ENCODE measurements around the gene CD69. TPM values are rescaled to one million over a fixed set of nuclear protein-coding genes. Genes with fewer than 3 reads are reported as not detected.
A peak's percentile ranks its signal among the peaks of the same experiment; 100 is the strongest.

Gene CD69
- total and polyA plus RNA-seq, 2 donors = 90.9 to 222 TPM

DNA sequence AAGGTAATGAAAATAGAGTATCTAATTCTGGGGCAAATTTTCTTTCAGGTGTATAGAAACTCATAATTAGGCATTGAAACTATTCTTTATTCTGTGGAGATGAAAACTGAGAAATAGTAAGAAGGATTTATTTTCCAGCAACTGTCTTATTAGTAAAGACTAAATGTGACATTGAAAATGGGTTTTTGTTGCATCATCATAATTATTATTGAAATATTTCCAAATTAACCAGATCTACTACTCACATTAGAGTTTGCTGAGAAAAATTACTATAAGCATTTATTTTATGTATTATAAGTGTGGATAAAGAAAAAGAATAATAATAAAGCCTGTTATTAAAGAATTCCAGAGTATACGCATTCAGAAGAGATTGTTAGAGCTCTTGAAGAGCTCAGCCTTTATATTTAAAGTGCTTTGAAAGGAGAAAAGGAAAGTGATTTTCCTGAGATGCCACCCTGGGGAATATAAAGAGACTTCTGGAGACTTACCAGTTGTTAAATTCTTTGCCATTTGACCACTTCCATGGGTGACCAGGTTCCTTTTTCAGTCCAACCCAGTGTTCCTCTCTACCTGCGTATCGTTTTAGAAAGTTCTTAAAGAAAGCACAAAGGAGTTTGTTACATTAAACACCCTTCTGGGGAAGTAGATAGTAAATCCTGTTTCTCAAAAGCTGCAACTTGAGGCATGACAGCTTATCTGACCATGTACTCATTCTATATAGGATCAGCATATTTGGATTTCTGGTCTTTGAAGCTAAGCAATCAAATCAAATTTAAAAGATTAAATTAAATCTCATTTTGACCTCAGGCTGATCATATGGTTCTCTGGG lies 6.4 kb downstream of the CD69 start:
- H3K4me3 ChIP-seq (ENCODE audit: low read length in 2 of 2) = peak overlapping the region in 1 of 2 donors; percentile 23
- H3K36me3 ChIP-seq (ENCODE audit: control insufficient read depth in 2 of 2, insufficient read depth in 2 of 2, low read length in 1 of 2) = peaks cover 9 to 34% of the 10 kb centered on the region in 2 donors
- H3K9me3 ChIP-seq (ENCODE audit: control insufficient read depth in 2 of 2, insufficient read depth in 1 of 2, low read length in 1 of 2) = no peaks in the 10 kb centered on the region
- no peak for DNase-seq (ENCODE audit: low read depth in 6 of 9, low spot score in 9 of 9)
- no peaks in the 10 kb centered on the region for H3K27me3 ChIP-seq (ENCODE audit: control insufficient read depth in 2 of 2, insufficient read depth in 1 of 2, low read length in 1 of 2)
- peaks cover 5% of the 10 kb centered on the region in 2 donors for H3K4me1 ChIP-seq (ENCODE audit: control insufficient read depth in 2 of 2, insufficient read depth in 2 of 2, low read length in 2 of 2)
- 92% methylated on average over 3 of the region's 3 CpGs for WGBS
- no peak overlapping the region for H3K27ac ChIP-seq (ENCODE audit: low read depth in 1 of 2, low read length in 1 of 2)

DNA sequence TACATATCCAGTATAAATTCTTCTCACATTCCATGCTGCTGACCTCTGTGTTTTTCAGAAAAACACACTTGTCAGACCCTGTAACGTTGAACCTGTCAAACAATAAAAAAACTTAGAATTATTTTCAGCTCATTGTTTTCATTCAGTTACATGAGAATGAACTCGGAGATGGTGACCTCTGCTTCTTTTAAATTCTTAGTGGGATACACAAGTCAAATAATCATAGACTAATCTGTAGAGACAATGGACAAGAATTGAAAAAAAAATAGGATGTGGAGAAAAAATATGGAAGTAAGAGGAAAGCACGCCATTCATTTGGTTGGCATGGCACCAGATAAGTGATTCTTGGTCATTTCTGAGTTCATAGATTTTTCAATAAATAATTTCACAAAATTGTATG lies 7.2 kb downstream of the CD69 start:
- Histone ChIP-seq H3K4me1 (ENCODE audit: control insufficient read depth in 2 of 2, insufficient read depth in 2 of 2, low read length in 2 of 2) (peaks cover 5% of the 10 kb centered on the region in 2 donors), H3K27me3 (ENCODE audit: control insufficient read depth in 2 of 2, insufficient read depth in 1 of 2, low read length in 1 of 2) (no peaks in the 10 kb centered on the region), H3K4me3 (ENCODE audit: low read length in 2 of 2) (no peak overlapping the region), H3K27ac (ENCODE audit: low read depth in 1 of 2, low read length in 1 of 2) (no peak overlapping the region), H3K36me3 (ENCODE audit: control insufficient read depth in 2 of 2, insufficient read depth in 2 of 2, low read length in 1 of 2) (peaks cover 9 to 34% of the 10 kb centered on the region in 2 donors), H3K9me3 (ENCODE audit: control insufficient read depth in 2 of 2, insufficient read depth in 1 of 2, low read length in 1 of 2) (no peaks in the 10 kb centered on the region)
- no peak for DNase-seq (ENCODE audit: low read depth in 6 of 9, low spot score in 9 of 9)
- WGBS = 95% methylated on average over 3 of the region's 3 CpGs

DNA sequence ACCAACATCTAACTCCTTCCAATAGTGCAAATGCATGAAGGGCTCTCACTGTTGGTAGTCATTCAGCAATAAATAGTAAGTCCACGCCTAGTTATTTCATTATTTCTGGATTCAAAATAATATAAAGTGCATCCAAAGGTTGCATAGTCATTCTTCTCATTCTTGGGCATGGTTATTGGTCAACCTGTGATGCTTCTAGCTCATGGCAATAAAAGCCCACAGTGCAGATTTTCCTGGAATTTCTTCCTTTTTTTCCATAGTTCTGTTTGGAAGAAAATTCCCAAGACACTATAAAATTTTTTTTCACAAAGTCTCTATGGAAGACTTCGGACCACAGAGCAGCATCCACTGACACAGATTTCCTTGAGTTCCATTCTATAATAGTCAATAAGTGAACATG lies 7.6 kb downstream of the CD69 start:
- no peak overlapping the region for H3K4me3 ChIP-seq (ENCODE audit: low read length in 2 of 2)
- peaks cover 5% of the 10 kb centered on the region in 2 donors for H3K4me1 ChIP-seq (ENCODE audit: control insufficient read depth in 2 of 2, insufficient read depth in 2 of 2, low read length in 2 of 2)
- H3K27me3 ChIP-seq (ENCODE audit: control insufficient read depth in 2 of 2, insufficient read depth in 1 of 2, low read length in 1 of 2) = no peaks in the 10 kb centered on the region
- no peak for DNase-seq (ENCODE audit: low read depth in 6 of 9, low spot score in 9 of 9)
- no peaks in the 10 kb centered on the region for H3K9me3 ChIP-seq (ENCODE audit: control insufficient read depth in 2 of 2, insufficient read depth in 1 of 2, low read length in 1 of 2)
- 94% methylated on average over 2 of the region's 2 CpGs for WGBS
- no peak overlapping the region for H3K27ac ChIP-seq (ENCODE audit: low read depth in 1 of 2, low read length in 1 of 2)
- H3K36me3 ChIP-seq (ENCODE audit: control insufficient read depth in 2 of 2, insufficient read depth in 2 of 2, low read length in 1 of 2) = peaks cover 9 to 34% of the 10 kb centered on the region in 2 donors

DNA sequence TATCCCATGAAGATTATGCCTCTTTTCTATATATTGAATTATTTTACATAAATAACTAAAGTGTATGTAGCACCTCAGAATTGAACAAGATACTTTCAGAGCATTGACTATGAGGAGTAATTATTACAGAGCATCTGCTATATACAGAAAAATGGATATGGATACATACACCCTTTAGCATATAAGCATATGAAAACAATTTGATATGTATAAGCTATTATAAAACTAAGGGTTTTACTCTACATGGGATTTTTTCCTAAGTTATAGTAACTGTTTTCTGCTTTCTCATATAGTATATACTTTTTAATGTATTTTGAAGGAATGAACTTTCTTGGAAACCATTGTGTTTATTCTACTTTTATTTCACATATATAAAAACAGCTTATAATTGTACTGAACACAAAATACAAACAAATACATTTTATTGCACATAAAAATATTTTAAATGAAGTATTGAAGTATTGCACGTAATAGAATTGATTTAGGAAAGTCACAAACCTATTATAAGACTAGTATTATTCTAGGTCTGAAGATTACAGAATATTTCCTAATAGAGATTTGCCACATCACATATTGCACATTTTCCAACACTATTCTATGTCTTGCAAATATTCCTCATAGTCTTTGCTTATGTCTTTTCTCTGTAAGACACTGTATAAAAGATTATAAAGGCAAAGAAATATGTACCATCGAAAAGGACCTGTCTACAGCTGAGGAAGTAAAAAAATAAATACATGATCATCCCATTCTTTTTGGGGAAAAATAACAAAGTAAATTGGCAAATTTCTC lies 8.4 kb downstream of the CD69 start:
- Histone ChIP-seq H3K36me3 (ENCODE audit: control insufficient read depth in 2 of 2, insufficient read depth in 2 of 2, low read length in 1 of 2) (peaks cover 9 to 34% of the 10 kb centered on the region in 2 donors), H3K27ac (ENCODE audit: low read depth in 1 of 2, low read length in 1 of 2) (no peak overlapping the region)
- 95% methylated on average over 2 of the region's 2 CpGs for WGBS

DNA sequence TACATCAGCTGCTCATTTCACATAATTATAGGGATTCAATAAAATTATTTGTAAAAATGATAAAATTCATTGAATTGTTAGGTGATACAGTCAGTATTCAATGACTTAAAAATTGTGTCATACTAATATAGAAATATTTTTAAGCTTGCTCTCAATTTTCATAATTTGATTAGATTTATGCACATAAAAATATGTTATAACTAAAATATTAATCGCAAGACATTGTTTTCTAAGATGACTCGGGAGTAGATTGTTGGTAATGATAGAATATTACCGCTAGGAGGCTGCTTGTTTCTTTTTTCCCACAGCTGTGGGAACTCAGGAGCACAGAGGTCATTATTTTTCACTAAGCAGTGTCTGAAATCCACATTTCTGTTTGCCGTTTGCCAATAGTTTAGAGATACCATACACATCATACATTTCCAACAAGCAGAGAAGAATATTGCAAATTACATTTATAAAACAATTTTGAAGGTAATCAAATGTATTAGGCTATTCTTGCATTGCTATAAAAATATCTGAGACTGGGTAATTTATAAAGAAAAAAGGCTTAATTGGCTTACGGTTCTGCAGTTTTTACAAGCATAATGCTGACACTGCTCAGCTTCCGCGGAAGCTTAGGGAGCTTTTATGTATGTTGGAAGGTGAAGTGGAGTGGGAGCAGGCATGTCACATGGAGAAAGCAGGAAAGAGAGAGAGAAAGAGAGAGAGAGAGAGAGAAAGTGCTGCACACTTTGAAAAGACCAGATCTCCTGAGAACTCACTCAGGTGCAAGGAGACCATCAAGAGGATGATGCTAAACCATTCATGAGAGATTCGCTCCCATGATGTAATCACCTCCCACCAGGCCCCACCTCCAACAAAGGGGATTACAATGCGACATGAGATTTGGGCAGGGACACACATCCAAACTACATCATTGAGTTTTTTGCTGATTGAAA lies 9.2 kb downstream of the CD69 start:
- Histone ChIP-seq H3K9me3 (ENCODE audit: control insufficient read depth in 2 of 2, insufficient read depth in 1 of 2, low read length in 1 of 2) (no peaks in the 10 kb centered on the region), H3K4me1 (ENCODE audit: control insufficient read depth in 2 of 2, insufficient read depth in 2 of 2, low read length in 2 of 2) (peaks cover 2 to 5% of the 10 kb centered on the region in 2 donors), H3K4me3 (ENCODE audit: low read length in 2 of 2) (no peak overlapping the region), H3K36me3 (ENCODE audit: control insufficient read depth in 2 of 2, insufficient read depth in 2 of 2, low read length in 1 of 2) (peaks cover 9 to 34% of the 10 kb centered on the region in 2 donors), H3K27me3 (ENCODE audit: control insufficient read depth in 2 of 2, insufficient read depth in 1 of 2, low read length in 1 of 2) (no peaks in the 10 kb centered on the region), H3K27ac (ENCODE audit: low read depth in 1 of 2, low read length in 1 of 2) (peak overlapping the region in 1 of 2 donors; percentile 65)
- 51% methylated on average over 9 of the region's 9 CpGs for WGBS
- peak in 2 of 9 donors; percentile 26 to 45 for DNase-seq (ENCODE audit: low read depth in 6 of 9, low spot score in 9 of 9)

More for the DNA sequence above, 8.4 kb downstream of the CD69 start:
- H3K4me1 ChIP-seq (ENCODE audit: control insufficient read depth in 2 of 2, insufficient read depth in 2 of 2, low read length in 2 of 2) = peaks cover 5% of the 10 kb centered on the region in 2 donors
- H3K27me3 ChIP-seq (ENCODE audit: control insufficient read depth in 2 of 2, insufficient read depth in 1 of 2, low read length in 1 of 2) = no peaks in the 10 kb centered on the region
- H3K4me3 ChIP-seq (ENCODE audit: low read length in 2 of 2) = no peak overlapping the region
- no peaks in the 10 kb centered on the region for H3K9me3 ChIP-seq (ENCODE audit: control insufficient read depth in 2 of 2, insufficient read depth in 1 of 2, low read length in 1 of 2)
- no peak for DNase-seq (ENCODE audit: low read depth in 6 of 9, low spot score in 9 of 9)

- no peak overlapping the region for H3K27ac ChIP-seq (ENCODE audit: low read depth in 1 of 2, low read length in 1 of 2)
- peak in 3 of 9 donors; percentile 72 to 91 (median 80) for DNase-seq (ENCODE audit: low read depth in 6 of 9, low spot score in 9 of 9)
- no peak overlapping the region for H3K4me3 ChIP-seq (ENCODE audit: low read length in 2 of 2)
Observed at GRCh38 chr12:9750276-9751203, 10.2 kb downstream of the CD69 start.

DNA sequence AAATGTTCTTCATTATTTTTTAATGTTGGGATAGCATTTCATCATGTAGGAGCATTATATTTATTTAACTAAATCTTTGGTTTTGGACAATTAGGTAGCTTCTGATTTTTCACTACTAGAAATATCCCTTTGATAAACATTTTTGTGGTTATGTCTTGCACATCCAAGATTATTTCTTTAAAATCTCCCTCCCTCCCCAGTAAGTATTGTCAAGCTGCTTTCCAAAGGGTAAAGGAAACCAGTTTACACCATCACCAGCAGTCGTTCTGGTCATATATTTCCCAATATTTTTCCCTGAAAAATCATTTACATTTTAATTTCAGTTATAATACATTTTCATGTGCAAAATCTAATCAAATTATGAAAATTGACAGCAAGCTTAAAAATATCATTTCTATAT lies 11.1 kb downstream of the CD69 start:
- H3K27ac ChIP-seq (ENCODE audit: low read depth in 1 of 2, low read length in 1 of 2) = no peak overlapping the region
- no peak for DNase-seq (ENCODE audit: low read depth in 6 of 9, low spot score in 9 of 9)
- H3K4me1 ChIP-seq (ENCODE audit: control insufficient read depth in 2 of 2, insufficient read depth in 2 of 2, low read length in 2 of 2) = peaks cover 2 to 5% of the 10 kb centered on the region in 2 donors
- H3K27me3 ChIP-seq (ENCODE audit: control insufficient read depth in 2 of 2, insufficient read depth in 1 of 2, low read length in 1 of 2) = no peaks in the 10 kb centered on the region
- H3K9me3 ChIP-seq (ENCODE audit: control insufficient read depth in 2 of 2, insufficient read depth in 1 of 2, low read length in 1 of 2) = no peaks in the 10 kb centered on the region
- peaks cover 3 to 18% of the 10 kb centered on the region in 2 donors for H3K36me3 ChIP-seq (ENCODE audit: control insufficient read depth in 2 of 2, insufficient read depth in 2 of 2, low read length in 1 of 2)
- WGBS = 73% methylated on average over 1 of the region's 1 CpG
- no peak overlapping the region for H3K4me3 ChIP-seq (ENCODE audit: low read length in 2 of 2)

More at GRCh38 chr12:9750276-9751203, 10.2 kb downstream of the CD69 start:
- H3K27me3 ChIP-seq (ENCODE audit: control insufficient read depth in 2 of 2, insufficient read depth in 1 of 2, low read length in 1 of 2) = no peaks in the 10 kb centered on the region
- H3K36me3 ChIP-seq (ENCODE audit: control insufficient read depth in 2 of 2, insufficient read depth in 2 of 2, low read length in 1 of 2) = peaks cover 7 to 27% of the 10 kb centered on the region in 2 donors
- 22% methylated on average over 20 of the region's 20 CpGs for WGBS
- peaks cover 2 to 5% of the 10 kb centered on the region in 2 donors for H3K4me1 ChIP-seq (ENCODE audit: control insufficient read depth in 2 of 2, insufficient read depth in 2 of 2, low read length in 2 of 2)
- H3K9me3 ChIP-seq (ENCODE audit: control insufficient read depth in 2 of 2, insufficient read depth in 1 of 2, low read length in 1 of 2) = no peaks in the 10 kb centered on the region

DNA sequence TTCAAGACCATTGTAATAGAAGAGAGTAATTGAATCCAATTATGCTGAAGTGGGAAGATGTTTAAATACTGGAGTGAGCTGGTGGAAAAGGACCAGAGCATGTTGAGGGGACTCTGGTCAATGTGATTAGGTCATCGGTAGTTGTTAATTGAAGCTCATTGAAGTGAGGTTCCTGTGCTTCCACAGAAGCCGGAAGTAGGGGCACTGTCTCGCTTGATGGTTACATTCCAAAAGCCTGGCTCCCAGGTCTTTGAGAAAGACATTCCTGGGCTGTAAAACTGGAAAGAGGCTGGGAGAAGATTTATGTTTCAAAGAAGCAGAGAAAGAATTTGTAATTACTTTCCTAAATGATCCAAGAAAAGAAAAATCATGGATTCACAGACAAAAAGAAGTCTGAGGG lies 15.5 kb downstream of the CD69 start:
- Histone ChIP-seq H3K27me3 (ENCODE audit: control insufficient read depth in 2 of 2, insufficient read depth in 1 of 2, low read length in 1 of 2) (no peaks in the 10 kb centered on the region), H3K9me3 (ENCODE audit: control insufficient read depth in 2 of 2, insufficient read depth in 1 of 2, low read length in 1 of 2) (no peaks in the 10 kb centered on the region), H3K36me3 (ENCODE audit: control insufficient read depth in 2 of 2, insufficient read depth in 2 of 2, low read length in 1 of 2) (no peaks in the 10 kb centered on the region), H3K4me1 (ENCODE audit: control insufficient read depth in 2 of 2, insufficient read depth in 2 of 2, low read length in 2 of 2) (peaks cover 11 to 21% of the 10 kb centered on the region in 2 donors), H3K27ac (ENCODE audit: low read depth in 1 of 2, low read length in 1 of 2) (no peak overlapping the region), H3K4me3 (ENCODE audit: low read length in 2 of 2) (no peak overlapping the region)
- WGBS = 96% methylated on average over 3 of the region's 3 CpGs
- no peak for DNase-seq (ENCODE audit: low read depth in 6 of 9, low spot score in 9 of 9)
